Brain microvascular endothelial cell (primary cell): ENCODE data around the gene CUL9.

Source experiments
- DNase-seq: peaks from one replicate; pipeline ENCODE4 v3.0.0-alpha.2; 2020
- H3K27ac ChIP-seq: fragments of 250-450 bp; sonication (Bioruptor Pico); 2 replicates; pipeline ENCODE4 v1.5.1; 2020; ENCODE audit warnings: mild to moderate bottlenecking, moderate library complexity
- H3K27me3 ChIP-seq: fragments of 250-450 bp; sonication (Bioruptor Pico); replicated peaks from 2 replicates; pipeline ENCODE4 v1.5.1; 2020; ENCODE audit warnings: mild to moderate bottlenecking
- H3K36me3 ChIP-seq: fragments of 250-450 bp; sonication (Bioruptor Pico); replicated peaks from 2 replicates; pipeline ENCODE4 v1.5.1; 2020; ENCODE audit warnings: mild to moderate bottlenecking
- H3K4me3 ChIP-seq: 2 replicates; pipeline ENCODE4 v1.5.1; 2011; ENCODE audit warnings: low read depth, mild to moderate bottlenecking, control low read depth, low read length, moderate library complexity
- CTCF ChIP-seq: IDR thresholded peaks from 2 replicates; pipeline ENCODE4 v1.5.1; 2011; ENCODE audit warnings: low read depth, mild to moderate bottlenecking, moderate library complexity, low read length, control low read depth, inconsistent platforms; ENCODE audit errors: missing control alignments
- in situ Hi-C: cut with HindIII; loops from 2 replicates; pipeline ENCODE4 v1.10.0; 2017; ENCODE audit warnings: low sequenced_read_pairs, low pct_ligation_motif_present

The CUL9 gene

GRCh38 chr6:43273707-43274106, 91.7 kb downstream of the CUL9 start:
- Histone ChIP-seq H3K36me3 (no peaks in the 10 kb centered on the region), H3K4me3 (no peak overlapping the region), H3K27me3 (peaks cover 46% of the 10 kb centered on the region), H3K27ac (no peak overlapping the region)
- in situ Hi-C loops, result no loop called here
- no peak for DNase-seq
- TF ChIP-seq CTCF, result no peak
